Erythroblast (primary cell): ENCODE results near the gene CYP2W1.

Experiments used
- GATA1 ChIP-seq: IDR thresholded peaks from 2 replicates; pipeline ENCODE4 v1.6.1; 2011; ENCODE audit warnings: low read depth, mild to moderate bottlenecking, control low read depth, low read length, moderate library complexity
- POLR2A ChIP-seq: IDR thresholded peaks from 2 replicates; pipeline ENCODE4 v1.6.1; 2011; ENCODE audit warnings: mild to moderate bottlenecking, low read length

GRCh38 chr7:1009747-1010146 is 26.8 kb downstream of the CYP2W1 start:
- TF ChIP-seq POLR2A (no peak), GATA1 (no peak)
